Calu3 (cell line): ENCODE measurements around the gene NSL1. TPM values are rescaled to one million over a fixed set of nuclear protein-coding genes. Genes with fewer than 3 reads are reported as not detected.

Experiments
- BruUV-seq: library from RNA; stranded (reverse); fragments of 400-500 nt; replicated peaks from 2 replicates; lab custom pipeline; 2021; lab: Mats Ljungman, UMichigan
- CTCF ChIA-PET: fragments of 300-600 bp; sonication (Branson Sonifier 250); formaldehyde crosslinking; loops from one replicate; lab custom pipeline; 2022; ENCODE audit warnings: antibody characterized with exemption; lab: Charles Lee
- DNase-seq: peaks from one replicate; pipeline ENCODE4 v3.0.0; 2022
- H3K27ac Mint-ChIP-seq: one replicate; pipeline ENCODE4 v1.8.0; 2022; ENCODE audit warnings: mixed read lengths; ENCODE audit not compliant: unreplicated experiment
- H3K27me3 Mint-ChIP-seq: one replicate; pipeline ENCODE4 v1.8.0; 2022; ENCODE audit warnings: mixed read lengths; ENCODE audit not compliant: unreplicated experiment
- H3K36me3 Mint-ChIP-seq: one replicate; pipeline ENCODE4 v1.8.0; 2022; ENCODE audit warnings: mild to moderate bottlenecking, moderate library complexity, mixed read lengths; ENCODE audit not compliant: insufficient read depth, unreplicated experiment
- H3K4me1 Mint-ChIP-seq: one replicate; pipeline ENCODE4 v1.8.0; 2022; ENCODE audit warnings: mild to moderate bottlenecking, low read depth, mixed read lengths; ENCODE audit not compliant: unreplicated experiment
- H3K4me3 Mint-ChIP-seq: one replicate; pipeline ENCODE4 v1.8.0; 2022; ENCODE audit warnings: mild to moderate bottlenecking, low read depth, moderate library complexity, mixed read lengths; ENCODE audit not compliant: unreplicated experiment
- H3K9me3 Mint-ChIP-seq: one replicate; pipeline ENCODE4 v1.8.0; 2022; ENCODE audit warnings: low read depth, mixed read lengths; ENCODE audit not compliant: unreplicated experiment
- intact Hi-C: fragments of 100-400 bp; cut with micrococcal nuclease; formaldehyde crosslinking; loops from one replicate; pipeline ENCODE4 v1.10.0; 2022; ENCODE audit not compliant: unreplicated experiment
- total RNA-seq: library from RNA; stranded (reverse); gene quantifications from 2 replicates; pipeline ENCODE4 v1.2.3, GENCODE V29; 2022
- TF ChIP-seq, protein P1 (sequence below): fragments of 200-600 bp; IDR thresholded peaks from one replicate; pipeline ENCODE4 v1.8.0; 2022; ENCODE audit warnings: antibody characterized with exemption; ENCODE audit not compliant: unreplicated experiment

The NSL1 gene
- total RNA-seq, 1 experiment from 2014 or later: 47.2 TPM

GRCh38 chr1:212749821-212750535 is 41.6 kb downstream of the NSL1 start:
- peaks cover 20% of the 10 kb centered on the region for H3K4me1 Mint-ChIP-seq
- H3K4me3 Mint-ChIP-seq: peak overlapping the region; percentile 29
- H3K27ac Mint-ChIP-seq: peak overlapping the region; percentile 88
- CTCF ChIA-PET: interaction anchor here (0.6 to 2.6 kb wide), 17 partner anchors 10 to 715 kb away, joined by 3 to 23 read pairs (median 4); partner anchors contain the start of genes DTL, FLVCR1, INTS7 and NSL1
- DNase-seq: peak; percentile 32
- intact Hi-C loops: loop anchor here (1.0 to 2.0 kb wide), 3 partner anchors 33 to 245 kb away; no protein-coding TSS in a partner anchor
- H3K9me3 Mint-ChIP-seq: no peaks in the 10 kb centered on the region
- H3K27me3 Mint-ChIP-seq: no peaks in the 10 kb centered on the region
- peaks cover 10% of the 10 kb centered on the region for H3K36me3 Mint-ChIP-seq
- no TSS peak for BruUV-seq
- TF ChIP-seq, protein P1, sequence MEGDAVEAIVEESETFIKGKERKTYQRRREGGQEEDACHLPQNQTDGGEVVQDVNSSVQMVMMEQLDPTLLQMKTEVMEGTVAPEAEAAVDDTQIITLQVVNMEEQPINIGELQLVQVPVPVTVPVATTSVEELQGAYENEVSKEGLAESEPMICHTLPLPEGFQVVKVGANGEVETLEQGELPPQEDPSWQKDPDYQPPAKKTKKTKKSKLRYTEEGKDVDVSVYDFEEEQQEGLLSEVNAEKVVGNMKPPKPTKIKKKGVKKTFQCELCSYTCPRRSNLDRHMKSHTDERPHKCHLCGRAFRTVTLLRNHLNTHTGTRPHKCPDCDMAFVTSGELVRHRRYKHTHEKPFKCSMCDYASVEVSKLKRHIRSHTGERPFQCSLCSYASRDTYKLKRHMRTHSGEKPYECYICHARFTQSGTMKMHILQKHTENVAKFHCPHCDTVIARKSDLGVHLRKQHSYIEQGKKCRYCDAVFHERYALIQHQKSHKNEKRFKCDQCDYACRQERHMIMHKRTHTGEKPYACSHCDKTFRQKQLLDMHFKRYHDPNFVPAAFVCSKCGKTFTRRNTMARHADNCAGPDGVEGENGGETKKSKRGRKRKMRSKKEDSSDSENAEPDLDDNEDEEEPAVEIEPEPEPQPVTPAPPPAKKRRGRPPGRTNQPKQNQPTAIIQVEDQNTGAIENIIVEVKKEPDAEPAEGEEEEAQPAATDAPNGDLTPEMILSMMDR: peak; percentile 53

DNA sequence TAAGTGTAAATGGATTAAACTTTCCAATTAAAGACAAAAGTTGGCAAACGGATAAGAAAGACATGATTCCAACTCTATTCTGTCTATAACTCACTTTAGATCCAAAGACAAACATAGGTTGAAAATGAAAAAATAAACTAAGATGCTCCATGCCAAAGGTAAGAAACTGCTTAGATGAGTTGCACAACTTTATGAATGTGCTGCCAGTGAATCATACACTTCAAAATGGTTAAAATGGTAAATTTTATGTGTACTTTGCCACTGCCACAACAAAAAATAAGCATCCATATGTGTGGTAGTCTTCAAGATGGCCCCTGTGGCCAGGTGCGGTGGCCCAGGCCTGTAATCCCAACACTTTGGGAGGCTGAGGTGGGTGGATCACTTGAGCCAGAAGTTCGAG is 45.0 kb downstream of the NSL1 start:
- Mint-ChIP-seq H3K36me3 (peaks cover 10% of the 10 kb centered on the region), H3K9me3 (no peaks in the 10 kb centered on the region), H3K4me3 (no peak overlapping the region), H3K27ac (no peak overlapping the region), H3K4me1 (peaks cover 12% of the 10 kb centered on the region), H3K27me3 (no peaks in the 10 kb centered on the region)
- no peak for DNase-seq
- BruUV-seq: no TSS peak
- TF ChIP-seq, protein P1: no peak
- CTCF ChIA-PET: no interaction called here
- intact Hi-C loops: no loop called here

DNA sequence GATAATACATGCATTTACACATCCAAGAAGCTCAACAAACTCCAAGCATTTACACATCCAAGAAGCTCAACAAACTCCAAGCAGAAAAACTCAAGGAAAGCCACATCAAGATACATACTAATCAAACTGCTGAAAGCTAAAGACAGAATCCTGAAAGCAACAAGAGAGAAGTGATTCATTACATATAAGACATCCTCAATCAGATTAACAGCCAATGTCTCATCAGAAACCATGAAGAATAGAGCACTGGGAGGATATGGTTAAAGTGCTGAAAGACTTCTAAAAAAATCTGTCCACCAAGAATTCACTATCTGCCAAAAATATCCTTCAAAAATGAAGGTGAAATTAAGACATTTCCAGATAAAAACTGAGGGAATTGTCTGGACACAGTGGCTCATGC is 46.3 kb downstream of the NSL1 start:
- no TSS peak for BruUV-seq
- CTCF ChIA-PET: no interaction called here

GRCh38 chr1:212743901-212744475 is 47.6 kb downstream of the NSL1 start:
- no peak for DNase-seq
- Mint-ChIP-seq H3K4me3 (no peak overlapping the region), H3K9me3 (no peaks in the 10 kb centered on the region), H3K4me1 (no peaks in the 10 kb centered on the region), H3K27ac (no peak overlapping the region), H3K36me3 (no peaks in the 10 kb centered on the region), H3K27me3 (no peaks in the 10 kb centered on the region)
- CTCF ChIA-PET: interaction anchor here (1.4 kb wide), 1 partner anchor 8 kb away, joined by 4 read pairs; no protein-coding TSS in a partner anchor
- TF ChIP-seq, protein P1: no peak
- intact Hi-C loops: no loop called here
- BruUV-seq: no TSS peak

More for the DNA sequence above, 46.3 kb downstream of the NSL1 start:
- intact Hi-C loops: no loop called here
- Mint-ChIP-seq H3K27ac (no peak overlapping the region), H3K9me3 (no peaks in the 10 kb centered on the region), H3K4me3 (no peak overlapping the region), H3K36me3 (peaks cover 5% of the 10 kb centered on the region), H3K27me3 (no peaks in the 10 kb centered on the region), H3K4me1 (peaks cover 7% of the 10 kb centered on the region)
- DNase-seq: no peak
- TF ChIP-seq, protein P1: no peak
